Ovary (tissue), 9 donors: ENCODE data around the gene ATP2B2. TPM values are rescaled to one million over a fixed set of nuclear protein-coding genes. Genes with fewer than 3 reads are reported as not detected.
"Not testable (repeated sequence)": the region's sequence is repeated elsewhere in the genome, so short reads cannot be mapped to it uniquely, and the experiment has no call there.

Experiments used
- DNase-seq, 5 donors: peaks; one replicate each; pipeline ENCODE4 v3.0.0-alpha.2; 2019 to 2020
- H3K27ac ChIP-seq, 2 donors: fragments of 200-600 bp; one replicate each; pipeline versions ENCODE4 v1.5.1 to v1.8.0; 2019 to 2022
- H3K27me3 ChIP-seq: fragments of 200-600 bp; one replicate; pipeline ENCODE4 v1.8.0; 2022
- H3K36me3 ChIP-seq: fragments of 200-600 bp; sonication (generic); one replicate; pipeline ENCODE4 v1.5.1; 2019
- H3K4me1 ChIP-seq: one replicate; pipeline ENCODE4 v1.8.1; 2013; ENCODE audit warnings: mild to moderate bottlenecking, moderate library complexity; ENCODE audit not compliant: insufficient read depth
- H3K4me3 ChIP-seq: fragments of 200-600 bp; sonication (generic); one replicate; pipeline ENCODE4 v1.5.1; 2017
- H3K9me3 ChIP-seq, 2 donors: fragments of 200-600 bp in 1 of 2; sonication (generic) in 1 of 2; one replicate each; pipeline versions ENCODE4 v1.5.1 to v1.8.1; 2013 to 2019; ENCODE audit warnings: mild to moderate bottlenecking in 1 of 2, moderate library complexity in 1 of 2
- EP300 ChIP-seq: sonication (generic); formaldehyde crosslinking; IDR thresholded peaks from one replicate; pipeline ENCODE4 v1.6.1; 2017; ENCODE audit warnings: antibody characterized with exemption
- POLR2A ChIP-seq: fragments of 450-650 bp; IDR thresholded peaks from one replicate; pipeline ENCODE4 v1.6.1; 2017; ENCODE audit warnings: antibody characterized with exemption, mild to moderate bottlenecking, moderate library complexity
- WGBS, 3 donors: extraction: QIAGEN DNeasy Blood & Tissue Kit in 1 of 3; methylation state at CpG; one replicate each; pipeline versions ENCODE4 v1.1.5 to v1.1.7; 2013 to 2017; 5-methylcytosine and 5-hydroxymethylcytosine counted together
- intact Hi-C, 4 donors: fragments of 100-400 bp; cut with DNase I; formaldehyde crosslinking; loops; one replicate each; pipeline versions ENCODE4 v1.11.0 to v1.15.1; 2022 to 2023
- polyA plus RNA-seq, 2 donors: library from polyadenylated mRNA; stranded (reverse); fragments of 200-250 nt in 1 of 2; fragments of 350-450 nt in 1 of 2; fragmentation: Illumina TruSeq in 1 of 2; extraction: RNeasy Lipid Tissue Mini Kit (QIAGEN cat#74804) in 1 of 2; gene quantifications; one replicate each; pipeline ENCODE4 v1.2.3, GENCODE V29; 2013 to 2014
- total RNA-seq, 7 donors: library from RNA; depleted of rRNA in 2 of 7; stranded (reverse); fragments of >200 nt in 2 of 7; fragmentation: NEBNext Ultra II Directional in 3 of 7; extraction: Animal tissue kit (Norgen Biotek cat#: 25700) in 3 of 7; gene quantifications; one replicate each; pipeline versions ENCODE4 v1.1.0 to v1.2.4, GENCODE V29; 2016 to 2023
- TF ChIP-seq, protein P1 (sequence below), 3 donors: fragments of 450-650 bp in 2 of 3; fragments of 200-600 bp in 1 of 3; IDR thresholded peaks; one replicate each; pipeline versions ENCODE4 v1.5.1 to v1.8.0; 2016 to 2022; ENCODE audit warnings: antibody characterized with exemption in 3 of 3, mild to moderate bottlenecking in 1 of 3
- donor health status: DM: no; HTN: no; CAD: no; lungs with moderate emphysema.
- donor health status: DM: no; HTN: no; CAD: no.
- donor health status: Bipolar disorder and iron deficiency.
- donor health status: DM: yes; HTN: yes; CAD: no.
- donor health status: DM: no; HTN: no; CAD: no.
- donor health status: DM: yes; HTN: yes; CAD: no.

ATP2B2 gene
- total and polyA plus RNA-seq, 9 donors: 0.05 to 11.6 (median 0.52) TPM; not detected in 2

DNA sequence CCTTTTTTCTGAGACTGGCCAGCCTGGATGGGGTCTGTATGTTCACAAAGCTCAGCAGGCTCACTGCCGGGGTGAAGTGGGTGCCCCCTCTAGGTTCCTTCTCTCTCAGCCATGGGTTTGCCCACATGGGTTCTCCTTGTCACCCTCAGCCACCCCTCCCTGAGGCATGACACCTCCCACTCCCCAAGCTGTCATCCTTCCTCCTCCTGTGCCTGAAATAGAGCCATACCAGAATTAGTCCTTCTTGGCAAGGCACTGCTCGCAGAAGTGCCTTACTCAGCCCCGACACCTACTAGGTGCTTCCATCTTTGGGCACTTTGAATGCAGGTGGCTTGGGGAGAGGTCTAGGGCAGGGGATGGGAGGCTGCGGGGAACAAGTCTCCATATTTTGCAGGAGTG lies 121.5 kb downstream of the ATP2B2 start:
- DNase-seq: no peak
- TF ChIP-seq EP300 (no peak), POLR2A (no peak)
- TF ChIP-seq, protein P1, sequence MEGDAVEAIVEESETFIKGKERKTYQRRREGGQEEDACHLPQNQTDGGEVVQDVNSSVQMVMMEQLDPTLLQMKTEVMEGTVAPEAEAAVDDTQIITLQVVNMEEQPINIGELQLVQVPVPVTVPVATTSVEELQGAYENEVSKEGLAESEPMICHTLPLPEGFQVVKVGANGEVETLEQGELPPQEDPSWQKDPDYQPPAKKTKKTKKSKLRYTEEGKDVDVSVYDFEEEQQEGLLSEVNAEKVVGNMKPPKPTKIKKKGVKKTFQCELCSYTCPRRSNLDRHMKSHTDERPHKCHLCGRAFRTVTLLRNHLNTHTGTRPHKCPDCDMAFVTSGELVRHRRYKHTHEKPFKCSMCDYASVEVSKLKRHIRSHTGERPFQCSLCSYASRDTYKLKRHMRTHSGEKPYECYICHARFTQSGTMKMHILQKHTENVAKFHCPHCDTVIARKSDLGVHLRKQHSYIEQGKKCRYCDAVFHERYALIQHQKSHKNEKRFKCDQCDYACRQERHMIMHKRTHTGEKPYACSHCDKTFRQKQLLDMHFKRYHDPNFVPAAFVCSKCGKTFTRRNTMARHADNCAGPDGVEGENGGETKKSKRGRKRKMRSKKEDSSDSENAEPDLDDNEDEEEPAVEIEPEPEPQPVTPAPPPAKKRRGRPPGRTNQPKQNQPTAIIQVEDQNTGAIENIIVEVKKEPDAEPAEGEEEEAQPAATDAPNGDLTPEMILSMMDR (IDR thresholded peaks at IDR 0.05): no peak

GRCh38 chr3:10382892-10383849 lies 122.2 kb downstream of the ATP2B2 start:
- WGBS, 3 donors: 64 to 68% (median 67%) methylated on average over 4 of the region's 4 CpGs
- H3K27me3 ChIP-seq: no peaks in the 10 kb centered on the region
- no peaks in the 10 kb centered on the region for H3K36me3 ChIP-seq
- intact Hi-C loops: no loop called here
- no peaks in the 10 kb centered on the region for H3K4me1 ChIP-seq
- TF ChIP-seq EP300: no peak
- no peak overlapping the region for H3K27ac ChIP-seq
- H3K4me3 ChIP-seq: no peak overlapping the region
- H3K9me3 ChIP-seq: peaks cover 0 to 10% of the 10 kb centered on the region in 2 donors
- no peak for DNase-seq

More for the DNA sequence above, 121.5 kb downstream of the ATP2B2 start:
- Histone ChIP-seq H3K36me3 (no peaks in the 10 kb centered on the region), H3K4me1 (no peaks in the 10 kb centered on the region), H3K4me3 (no peak overlapping the region), H3K27ac (no peak overlapping the region), H3K27me3 (no peaks in the 10 kb centered on the region), H3K9me3 (peaks cover 0 to 15% of the 10 kb centered on the region in 2 donors)
- WGBS, 3 donors: 77 to 88% (median 87%) methylated on average over 4 of the region's 4 CpGs
- intact Hi-C loops: no loop called here

- WGBS, 3 donors: 91 to 92% (median 91%) methylated on average over 3 of the region's 3 CpGs
- H3K4me3 ChIP-seq, H3K36me3 ChIP-seq, H3K4me1 ChIP-seq, intact Hi-C loops, H3K27me3 ChIP-seq, H3K27ac ChIP-seq, DNase-seq, H3K9me3 ChIP-seq: not testable (repeated sequence)
Measured at GRCh38 chr3:10382445-10382844, 122.9 kb downstream of the ATP2B2 start.

- intact Hi-C loops: no loop called here
- Histone ChIP-seq H3K4me1 (no peaks in the 10 kb centered on the region), H3K4me3 (no peak overlapping the region), H3K27me3 (no peaks in the 10 kb centered on the region), H3K9me3 (no peaks in the 10 kb centered on the region), H3K27ac (no peak overlapping the region), H3K36me3 (no peaks in the 10 kb centered on the region)
- TF ChIP-seq, protein P1 (IDR thresholded peaks at IDR 0.05): no peak
- 62 to 65% (median 63%) methylated on average over 4 of the region's 4 CpGs for WGBS, 3 donors
- no peak for DNase-seq
Measured at GRCh38 chr3:10381336-10381735, 124.0 kb downstream of the ATP2B2 start.

DNA sequence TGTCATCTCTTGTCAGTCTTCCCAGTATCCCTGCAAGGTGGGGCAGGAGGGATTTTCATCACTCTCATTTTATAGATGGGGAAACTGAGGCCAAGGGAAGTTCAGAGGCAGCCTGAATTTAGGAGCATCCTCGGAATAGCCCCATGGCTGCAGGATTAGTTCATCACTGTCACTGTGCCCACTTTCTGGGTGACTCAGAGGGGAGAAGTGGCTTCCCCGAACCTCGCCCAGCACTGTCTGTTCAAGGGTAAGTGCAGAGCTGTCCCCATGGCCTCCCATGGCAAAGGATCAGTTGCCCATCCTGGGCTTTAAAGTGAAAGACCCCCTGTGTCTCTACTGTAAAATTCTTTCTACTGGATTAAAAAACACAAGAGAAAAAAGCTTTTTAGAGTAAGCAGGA lies 124.5 kb downstream of the ATP2B2 start:
- Histone ChIP-seq H3K27ac (no peak overlapping the region), H3K4me3 (no peak overlapping the region), H3K4me1 (no peaks in the 10 kb centered on the region), H3K36me3 (no peaks in the 10 kb centered on the region), H3K9me3 (no peaks in the 10 kb centered on the region), H3K27me3 (no peaks in the 10 kb centered on the region)
- TF ChIP-seq EP300 (no peak), POLR2A (no peak)
- TF ChIP-seq, protein P1 (IDR thresholded peaks at IDR 0.05): no peak
- intact Hi-C loops: no loop called here
- DNase-seq: no peak
- WGBS, 3 donors: 49 to 63% (median 63%) methylated on average over 3 of the region's 3 CpGs
